Activated T-helper 1 cell treated with Interleukin-2 at 50 U/mL for 16 hours (primary cell): Measurements from ENCODE around the gene GMEB1.
A peak's percentile ranks its signal among the peaks of the same experiment; 100 is the strongest.
"Not testable (repeated sequence)": the region's sequence is repeated elsewhere in the genome, so short reads cannot be mapped to it uniquely, and the experiment has no call there.

Experiments used
- DNase-seq: peaks from one replicate; pipeline ENCODE4 v3.0.0-alpha.2; 2020; ENCODE audit warnings: low read depth

GMEB1 gene

DNA sequence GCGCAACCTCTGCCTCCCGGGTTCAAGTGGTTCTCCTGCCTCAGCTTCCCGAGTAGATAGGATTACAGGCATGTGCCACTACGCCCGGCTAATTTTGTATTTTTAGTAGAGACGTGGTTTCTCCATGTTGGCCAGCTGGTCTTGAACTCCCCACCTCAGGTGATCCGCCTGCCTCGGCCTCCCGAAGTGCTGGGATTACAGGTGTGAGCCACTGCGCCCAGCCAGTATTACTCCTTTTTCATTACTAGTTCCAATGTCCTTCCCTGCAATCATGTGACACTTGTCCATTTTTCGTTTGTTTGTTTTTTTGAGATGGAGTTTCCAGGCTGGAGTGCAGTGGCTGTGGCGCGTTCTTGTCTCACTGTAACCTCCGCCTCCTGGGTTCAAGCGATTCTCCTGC lies 4.4 kb downstream of the GMEB1 start:
- not testable (repeated sequence) for DNase-seq

DNA sequence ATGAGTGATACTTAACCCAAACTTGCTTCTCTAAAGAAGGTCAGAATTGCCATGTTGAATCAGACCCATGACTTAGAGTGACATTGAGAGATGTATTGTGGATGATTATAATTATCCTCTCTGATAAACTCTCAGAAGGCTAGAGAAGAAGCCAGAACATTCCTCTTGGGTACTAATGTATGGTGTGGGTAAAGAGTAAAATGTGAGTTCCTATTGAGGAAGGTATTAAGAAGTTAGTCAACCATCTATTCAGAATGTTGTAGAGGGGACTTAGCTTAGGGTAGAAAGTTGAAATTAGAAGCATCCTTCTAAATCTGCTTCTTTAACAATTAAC lies 7.3 kb downstream of the GMEB1 start:
- DNase-seq, result no peak

DNA sequence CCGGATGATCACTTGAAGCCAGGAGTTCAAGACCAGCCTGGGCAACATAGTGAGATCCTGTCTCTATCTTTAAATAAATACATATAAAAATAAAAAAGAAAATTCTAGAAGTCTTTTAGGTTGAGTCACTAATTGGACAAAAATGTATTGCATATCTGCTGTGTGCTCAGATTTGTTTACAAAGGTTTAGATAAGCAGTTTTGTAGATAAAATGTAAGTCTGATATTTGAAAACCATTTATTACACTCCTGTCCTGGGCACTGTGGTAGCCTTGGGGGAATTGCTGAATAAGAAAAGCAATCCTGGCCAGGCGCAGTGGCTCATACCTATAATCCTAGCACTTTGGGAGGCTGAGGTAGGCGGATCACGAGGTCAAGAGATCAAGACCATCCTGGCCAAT lies 11.6 kb downstream of the GMEB1 start:
- DNase-seq, result no peak

DNA sequence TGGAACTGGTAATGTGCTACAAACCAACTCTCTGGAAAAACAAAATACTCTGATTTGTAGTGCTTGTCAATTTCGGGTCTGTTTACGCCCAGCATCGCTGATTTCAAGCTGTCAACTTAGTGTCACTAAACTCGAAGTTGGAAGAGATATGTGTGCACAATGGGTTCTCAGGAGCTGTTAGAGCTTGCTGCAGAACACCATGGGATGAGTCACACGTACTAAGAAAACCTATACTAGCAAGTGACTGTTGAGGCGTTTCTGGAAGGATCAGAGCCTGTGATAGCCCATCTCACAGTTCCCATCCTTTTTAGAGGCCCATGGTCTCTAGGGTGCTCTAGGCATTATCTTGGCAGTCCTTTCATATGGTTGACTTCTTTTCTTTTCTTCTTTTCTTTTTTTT lies 14.3 kb downstream of the GMEB1 start:
- no peak for DNase-seq

DNA sequence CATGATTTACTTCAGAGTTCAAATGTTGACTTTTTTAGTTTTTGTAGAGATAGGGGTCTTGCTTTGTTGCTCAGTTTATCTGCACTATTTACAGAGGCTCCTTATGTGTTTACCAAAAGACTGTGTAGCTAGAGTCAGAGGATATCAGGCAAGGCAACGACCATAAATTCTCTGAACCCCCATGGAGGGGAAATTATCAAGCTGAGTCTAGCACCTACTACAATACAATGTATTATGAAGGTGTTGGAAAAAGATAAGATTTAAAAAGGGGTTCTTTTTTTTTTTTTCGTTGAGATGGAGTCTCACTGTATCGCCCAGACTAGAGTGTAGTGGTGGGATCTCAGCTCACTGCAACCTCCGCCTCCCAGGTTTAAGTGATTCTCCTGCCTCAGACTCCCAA lies 16.4 kb downstream of the GMEB1 start:
- DNase-seq, result no peak

DNA sequence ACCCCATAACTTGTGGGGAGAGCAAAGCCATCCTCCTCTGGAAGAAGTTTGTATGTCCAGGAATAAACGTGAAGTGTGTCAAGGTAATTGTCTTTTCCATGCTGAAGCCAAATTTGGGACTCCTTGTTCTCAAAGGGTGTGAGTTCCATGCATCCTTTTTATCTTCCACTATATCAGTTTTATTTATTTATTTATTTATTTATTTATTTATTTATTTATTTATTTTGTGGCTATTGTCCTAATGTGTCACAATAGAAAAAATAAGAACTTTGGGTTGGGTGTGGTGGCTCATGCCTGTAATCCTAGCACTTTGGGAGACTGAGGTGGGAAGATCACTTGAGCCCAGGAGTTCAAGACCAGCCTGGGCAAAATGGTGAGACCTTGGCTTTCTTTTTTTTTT lies 23.0 kb downstream of the GMEB1 start:
- DNase-seq, result not testable (repeated sequence)

DNA sequence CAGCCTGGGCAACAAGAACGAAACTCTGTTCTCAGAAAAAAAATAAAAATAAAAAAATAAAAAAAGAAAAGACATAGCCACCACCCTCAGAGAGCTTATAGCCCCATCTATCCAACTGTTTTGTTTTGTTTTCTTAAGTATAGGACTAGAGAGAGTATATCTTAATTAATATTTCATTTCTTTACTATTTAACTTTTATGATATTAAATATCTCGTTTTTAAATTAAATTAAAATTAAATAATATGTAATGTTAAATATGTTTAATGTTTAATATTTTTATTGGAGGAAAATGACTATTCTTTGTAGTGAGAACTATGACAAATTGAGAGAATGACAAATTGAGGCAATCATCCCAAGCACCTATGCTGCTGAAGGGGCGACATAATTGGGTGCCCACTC lies 35.0 kb downstream of the GMEB1 start:
- DNase-seq, result no peak

DNA sequence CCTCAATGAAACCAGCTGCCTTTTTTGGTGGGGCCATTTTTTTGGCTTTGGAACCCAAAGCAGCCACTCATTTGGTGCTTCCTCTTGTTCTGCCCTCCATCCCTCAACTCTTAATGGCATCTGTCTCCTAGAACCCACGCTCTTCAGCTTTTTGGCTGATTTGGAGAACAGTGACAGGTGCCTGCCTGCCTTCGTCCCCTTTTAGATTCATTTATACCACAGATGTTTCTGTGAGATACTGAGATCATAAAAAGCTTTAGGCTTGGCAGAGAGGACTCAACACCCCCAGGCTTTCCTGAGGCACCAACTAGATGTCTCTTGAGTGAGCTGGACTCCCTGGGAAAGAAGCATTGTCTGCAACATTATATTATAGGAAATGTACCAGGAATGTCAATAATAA lies 47.8 kb downstream of the GMEB1 start:
- DNase-seq, result no peak

DNA sequence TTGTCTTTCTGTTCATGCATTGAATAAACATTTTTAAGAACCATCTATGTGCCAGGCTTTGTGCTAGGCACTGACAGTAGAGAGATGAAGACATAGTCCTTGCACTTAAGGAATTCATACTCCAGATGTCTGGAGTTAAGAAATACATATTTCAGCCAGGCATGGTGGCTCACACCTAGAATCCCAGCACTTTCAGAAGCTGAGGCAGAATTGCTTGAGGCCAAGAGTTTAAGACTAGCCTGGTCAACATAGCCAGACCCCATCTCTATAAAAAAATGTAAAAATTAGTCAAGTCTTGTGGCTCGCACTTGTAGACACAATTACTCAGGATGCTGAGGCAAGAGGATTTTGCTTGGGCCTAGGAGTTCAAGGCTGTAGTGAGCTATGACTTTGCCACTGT lies 49.6 kb downstream of the GMEB1 start:
- DNase-seq, result no peak

DNA sequence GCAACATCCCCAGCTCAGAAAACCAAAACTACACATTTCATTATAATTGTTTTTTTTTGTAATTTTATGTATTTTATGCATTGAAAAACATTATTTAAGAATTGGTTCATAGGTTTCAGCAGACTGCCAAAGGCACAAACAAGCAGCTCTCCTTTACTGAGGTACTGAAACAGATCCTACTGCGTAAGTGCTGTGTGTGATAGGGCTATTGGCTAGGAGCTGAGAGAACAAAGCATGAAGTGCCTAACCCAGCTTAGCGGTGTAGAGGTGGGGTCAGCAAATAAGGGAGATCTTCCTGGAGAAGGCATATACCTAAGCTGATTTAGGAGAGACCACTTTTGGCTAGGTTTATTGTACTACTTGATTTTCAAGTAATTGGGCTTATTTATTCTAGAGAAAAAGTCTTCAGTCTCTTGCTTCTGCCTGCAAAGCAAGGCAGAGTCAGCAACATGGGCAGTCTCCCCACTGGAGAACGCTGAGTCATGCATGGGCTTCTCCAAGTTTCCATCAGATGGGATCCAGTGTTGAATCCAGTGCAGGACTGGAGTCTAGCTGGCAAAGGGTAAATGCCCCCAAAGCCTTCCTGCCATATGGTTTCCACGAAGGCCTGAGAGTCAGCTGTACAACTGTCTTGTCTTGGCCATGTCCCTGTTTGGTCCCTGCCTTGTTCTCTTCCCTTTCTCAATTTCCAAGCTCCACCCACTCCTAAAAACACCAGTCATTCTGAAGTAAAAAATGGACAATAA lies 50.2 kb downstream of the GMEB1 start:
- no peak for DNase-seq

DNA sequence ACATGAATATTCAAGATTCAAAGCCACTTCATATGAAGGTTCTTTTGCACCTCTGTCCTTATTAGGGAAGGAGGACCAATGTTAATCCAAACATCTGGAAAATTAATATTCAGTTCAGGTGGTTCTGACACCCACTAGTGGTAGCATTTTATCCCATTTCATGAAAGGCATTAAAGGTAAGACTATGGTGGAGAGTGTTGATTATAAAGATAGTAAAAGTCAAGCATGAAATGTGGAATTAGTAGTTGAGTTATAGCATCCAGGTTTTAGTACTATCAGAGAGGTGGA lies 50.7 kb downstream of the GMEB1 start:
- DNase-seq, result no peak

DNA sequence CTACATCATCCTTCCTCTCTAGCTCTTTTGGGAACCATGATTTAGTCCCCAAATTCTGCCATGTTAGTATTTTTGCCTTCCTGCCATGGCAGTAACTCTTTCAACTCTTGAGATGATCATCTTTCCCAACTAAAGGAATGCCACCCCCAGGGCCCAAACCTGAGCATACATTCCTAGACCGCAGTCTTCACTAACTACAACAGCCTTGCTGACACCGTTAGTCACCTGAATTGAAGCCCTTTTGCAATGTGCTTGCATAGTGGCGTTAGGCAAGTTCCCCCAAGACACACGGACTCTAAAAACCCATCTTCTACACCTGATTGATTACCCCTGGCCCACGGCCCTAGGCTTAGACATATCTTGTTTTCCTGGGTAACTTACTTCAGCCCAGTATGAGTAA lies 51.8 kb downstream of the GMEB1 start:
- DNase-seq, result no peak

DNA sequence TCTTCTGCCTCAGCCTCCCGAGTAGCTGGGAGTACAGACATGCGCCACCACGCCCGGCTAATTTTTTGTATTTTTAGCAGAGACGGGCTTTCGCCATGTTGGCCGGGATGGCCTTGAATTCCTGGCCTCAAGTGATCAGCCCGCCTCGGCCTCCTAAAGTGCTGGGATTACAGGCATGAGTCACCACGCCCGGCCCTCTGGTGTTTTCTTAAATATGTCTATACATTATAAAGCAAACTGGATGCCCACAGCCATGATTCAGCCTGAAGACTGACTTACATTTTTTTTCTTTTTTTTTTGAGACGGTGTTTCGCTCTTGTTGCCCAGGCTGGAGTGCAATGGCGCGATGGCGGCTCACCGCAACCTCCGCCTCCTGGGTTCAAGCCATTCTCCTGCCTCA lies 53.3 kb downstream of the GMEB1 start:
- not testable (repeated sequence) for DNase-seq

DNA sequence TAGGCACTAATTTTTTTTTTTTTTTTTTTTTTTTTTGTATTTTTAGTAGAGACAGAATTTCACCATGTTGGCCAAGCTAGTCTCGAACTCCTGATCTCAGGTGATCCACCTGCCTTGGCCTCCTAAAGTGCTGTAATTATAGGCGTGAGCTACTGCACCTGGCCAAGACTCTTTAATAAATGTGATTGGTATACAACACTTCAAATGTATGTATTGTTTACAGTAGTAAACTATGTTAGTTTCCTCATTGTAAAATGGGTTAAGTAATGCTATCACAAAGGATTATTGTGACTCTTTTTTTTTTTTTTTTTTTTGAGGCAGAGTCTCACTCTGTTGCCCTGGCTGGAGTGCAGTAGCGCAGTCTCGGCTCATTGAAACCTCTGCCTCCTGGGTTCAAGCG lies 56.8 kb downstream of the GMEB1 start:
- DNase-seq, result not testable (repeated sequence)

DNA sequence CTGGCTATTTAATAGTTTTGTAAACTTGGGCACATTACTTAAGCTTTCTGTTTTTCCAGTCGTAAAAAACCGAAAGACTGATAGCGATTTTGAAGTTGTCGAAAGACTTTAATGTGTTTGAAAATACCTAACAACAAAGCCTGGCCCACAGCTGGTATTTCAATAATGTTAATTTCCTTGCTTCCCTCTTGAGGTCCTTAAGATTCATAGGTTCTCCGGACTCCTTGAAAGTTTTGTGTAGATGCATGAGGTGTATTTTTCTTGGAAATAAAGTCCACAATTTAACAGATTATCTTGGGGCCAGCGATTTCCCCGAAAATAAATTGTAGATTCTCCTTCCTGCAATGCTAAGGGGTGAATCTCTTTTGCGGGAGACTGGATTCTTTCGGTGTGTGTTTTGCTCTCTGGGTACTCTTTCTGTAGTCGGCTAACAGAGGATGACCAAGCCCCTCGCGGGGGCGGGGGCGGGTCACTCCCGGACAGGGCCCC lies 67.4 kb downstream of the GMEB1 start:
- no peak for DNase-seq

DNA sequence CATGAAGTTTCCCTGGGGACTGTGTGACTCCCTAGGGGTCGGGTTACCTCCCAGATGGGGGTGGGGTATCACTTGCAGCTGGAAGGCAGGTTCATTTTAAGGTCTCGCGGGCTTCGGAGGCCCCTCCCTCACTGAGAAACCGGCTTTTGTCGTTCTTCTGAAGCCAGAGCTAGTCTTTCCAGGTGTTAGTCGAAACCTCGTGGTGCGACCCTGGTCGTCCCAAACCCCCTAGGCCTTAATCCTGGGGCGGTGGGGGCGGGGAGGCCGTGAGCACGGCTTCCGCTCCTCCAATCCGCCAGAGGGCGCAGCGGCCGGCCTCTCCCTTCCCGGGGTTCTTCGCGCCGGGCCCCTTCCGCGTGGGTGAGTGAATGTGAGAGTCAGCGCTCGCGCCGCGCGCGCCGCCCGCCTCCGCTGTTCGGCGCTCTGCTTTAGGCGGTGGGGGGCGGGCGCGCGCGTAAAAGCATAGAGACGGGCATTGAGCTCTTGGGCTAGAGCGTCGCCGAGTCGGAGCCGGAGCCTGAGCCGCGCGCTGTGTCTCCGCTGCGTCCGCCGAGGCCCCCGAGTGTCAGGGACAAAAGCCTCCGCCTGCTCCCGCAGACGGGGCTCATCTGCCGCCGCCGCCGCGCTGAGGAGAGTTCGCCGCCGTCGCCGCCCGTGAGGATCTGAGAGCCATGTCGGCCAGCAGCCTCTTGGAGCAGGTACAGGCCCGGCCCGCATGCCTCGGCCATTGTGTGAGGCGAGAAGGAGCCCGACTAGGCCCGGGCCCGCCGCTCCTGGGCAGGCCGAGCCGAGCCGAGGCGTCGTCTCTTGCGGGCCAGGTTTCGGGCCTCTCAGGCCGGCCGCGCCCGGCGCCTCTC lies 68.1 kb downstream of the GMEB1 start, which contains the start of gene YTHDF2:
Gene YTHDF2, plus strand, starts transcription at position 491 of the 857 bp plus-strand sequence. Its CDS starts 181 bp downstream, at position 672.
- DNase-seq, result peak; percentile 98

DNA sequence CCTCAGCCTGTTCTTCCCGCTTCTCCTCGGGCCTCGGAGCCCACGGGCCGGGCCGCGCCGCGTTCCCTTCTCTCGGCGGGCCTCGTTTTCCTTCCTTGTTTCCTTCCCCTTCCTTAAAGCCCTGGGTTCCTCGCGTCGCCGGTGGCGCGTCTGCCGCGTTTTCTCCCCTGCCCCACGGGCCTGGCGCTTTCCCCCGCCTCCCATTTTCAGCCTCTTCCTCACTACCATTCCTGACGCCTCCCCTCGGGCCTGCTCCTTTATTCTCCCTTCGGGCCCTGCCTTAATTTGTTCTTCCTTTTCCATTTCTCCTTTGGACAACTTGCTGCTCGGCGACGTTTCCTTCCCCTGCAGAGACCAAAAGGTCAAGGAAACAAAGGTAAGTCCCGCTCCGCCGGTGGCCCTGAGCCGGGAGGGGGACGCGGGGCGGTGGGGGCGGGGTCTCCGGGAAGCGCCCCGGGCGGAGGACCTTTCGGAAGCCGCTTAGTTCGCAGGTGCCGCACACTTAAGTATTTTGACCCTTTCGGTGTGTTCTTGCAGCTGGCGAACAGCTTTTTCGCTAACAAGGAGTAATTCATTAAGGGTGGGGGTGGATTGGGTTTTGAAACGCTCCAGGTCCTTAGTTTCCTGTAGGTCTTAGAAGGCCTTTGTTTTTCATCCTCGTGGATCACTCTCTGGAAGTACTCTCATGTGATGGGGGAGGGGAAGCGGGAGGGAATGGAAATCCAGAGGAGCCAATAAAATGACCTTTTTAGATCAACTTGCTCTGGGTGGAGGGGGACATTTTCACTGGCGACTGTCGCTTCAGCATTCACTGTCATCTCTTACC lies 68.9 kb downstream of the GMEB1 start:
- DNase-seq, result peak; percentile 30

DNA sequence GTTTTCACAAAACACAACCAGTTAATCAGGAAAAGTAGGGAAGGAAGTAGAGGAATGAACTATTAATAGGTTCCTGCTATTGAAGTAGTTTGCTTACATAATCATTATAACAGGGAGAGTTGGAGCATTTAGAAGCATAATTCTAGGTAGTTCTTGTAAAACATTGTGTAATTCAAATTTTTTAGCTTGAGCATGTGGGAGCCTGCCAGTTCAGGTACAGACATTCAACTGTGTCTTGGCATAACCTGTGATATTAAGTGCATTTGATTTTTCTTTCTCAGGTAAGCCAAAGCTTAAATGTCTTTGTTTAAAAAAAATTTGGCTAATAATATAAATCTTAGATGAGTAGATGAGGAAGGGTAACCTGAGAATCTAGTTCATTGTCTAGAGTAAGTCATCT lies 71.5 kb downstream of the GMEB1 start:
- no peak for DNase-seq

DNA sequence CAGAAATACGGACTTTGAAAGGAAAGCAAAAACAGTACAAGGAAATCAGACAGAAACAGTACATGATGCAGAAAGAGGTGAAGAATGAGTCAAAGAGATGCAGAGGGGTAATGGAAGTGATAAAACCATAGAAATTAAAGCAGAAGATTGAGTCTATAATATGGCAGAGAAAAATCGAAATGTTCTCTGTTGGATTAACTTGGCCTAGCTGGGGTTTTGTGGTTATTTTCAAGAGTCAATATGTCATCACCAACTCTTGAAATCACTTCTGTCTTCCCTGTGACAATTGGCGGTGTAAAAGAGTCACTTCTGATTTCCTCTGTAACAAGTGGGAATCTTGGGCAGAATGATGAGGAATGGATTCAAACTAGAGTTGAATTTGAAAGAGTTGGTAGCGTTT lies 75.6 kb downstream of the GMEB1 start:
- no peak for DNase-seq

DNA sequence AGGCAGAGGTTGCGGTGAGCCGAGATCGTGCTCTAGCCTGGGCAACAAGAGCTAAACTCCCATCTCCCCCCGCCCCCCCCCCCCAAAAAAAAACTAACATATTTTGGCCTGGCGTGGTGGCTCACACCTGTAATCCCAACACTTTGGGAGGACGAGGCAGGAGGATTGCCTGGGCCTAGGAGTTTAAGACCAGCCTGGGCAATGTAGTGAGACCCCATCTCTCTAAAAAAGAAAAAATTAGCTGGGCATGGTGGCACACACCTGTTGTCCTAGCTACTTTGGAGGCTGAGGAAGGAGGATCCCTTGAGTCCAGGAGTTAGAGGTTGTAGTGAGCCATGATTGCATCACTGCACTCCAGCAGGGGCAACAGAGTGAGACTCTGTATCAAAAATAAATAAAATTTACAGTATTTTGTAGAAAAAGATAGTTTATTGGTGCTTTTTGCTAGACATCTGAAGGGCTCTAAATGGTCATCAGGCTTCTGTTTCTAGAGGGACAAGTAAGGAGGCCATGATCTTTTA lies 77.1 kb downstream of the GMEB1 start:
- DNase-seq, result no peak

DNA sequence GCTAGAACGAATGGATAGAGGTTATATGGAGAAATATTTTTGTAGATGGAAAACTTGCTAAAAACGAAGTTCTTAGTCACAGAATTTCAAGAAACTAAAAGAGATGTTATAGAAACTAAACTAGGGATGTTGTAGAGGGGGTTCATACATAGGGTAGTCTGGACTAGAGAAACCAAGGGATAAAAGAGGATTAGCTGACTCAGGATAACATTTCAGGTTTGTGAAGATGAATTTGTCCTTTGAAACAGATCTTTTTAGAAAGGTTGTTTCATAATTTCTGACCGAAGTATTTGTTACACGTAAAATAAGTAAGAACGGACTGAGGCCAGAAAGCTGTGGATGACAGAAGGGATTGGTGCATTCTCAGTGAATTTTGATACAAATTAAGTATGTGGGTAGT lies 81.7 kb downstream of the GMEB1 start:
- no peak for DNase-seq

DNA sequence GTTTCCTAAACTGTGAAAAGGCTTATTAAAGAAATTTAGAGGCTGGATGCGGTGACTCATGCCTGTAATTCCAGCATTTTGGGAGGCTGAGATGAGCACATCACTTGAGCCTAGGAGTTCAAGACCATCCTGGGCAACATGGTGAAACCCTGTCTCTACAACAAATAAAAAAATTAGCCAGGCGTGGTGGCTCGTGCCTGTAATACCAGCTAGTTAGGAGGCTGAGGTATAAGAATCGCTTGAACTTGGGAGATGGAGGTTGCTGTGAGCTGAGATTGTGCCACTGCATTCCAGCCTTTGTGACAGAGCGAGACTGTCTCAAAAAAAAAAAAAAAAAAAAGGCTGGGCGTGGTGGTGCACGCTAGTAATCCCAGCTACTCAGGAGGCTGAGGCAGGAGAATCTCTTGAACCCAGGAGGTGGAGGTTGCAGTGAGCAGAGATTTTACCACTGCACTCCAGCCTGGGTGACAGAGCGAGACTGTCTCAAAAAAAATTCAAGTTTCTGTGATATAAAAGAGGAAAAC lies 82.2 kb downstream of the GMEB1 start:
- DNase-seq, result not testable (repeated sequence)
